Transverse colon (tissue), 4 donors: ENCODE data around the gene TANGO6.

Experiments
- CTCF ChIP-seq, 5 experiments: fragments of 200-600 bp in 3 of 5; fragments of 450-650 bp in 2 of 5; sonication (generic) in 3 of 5; IDR thresholded peaks; 1 replicate in 2 of 5; 2 replicates in 3 of 5; pipeline ENCODE4 v1.5.1; 2016 to 2017; ENCODE audit warnings: antibody characterized with exemption in 5 of 5, inconsistent platforms in 3 of 5, mild to moderate bottlenecking in 2 of 5, moderate library complexity in 1 of 5
- POLR2A ChIP-seq: fragments of 450-650 bp; IDR thresholded peaks from one replicate; pipeline ENCODE4 v1.6.1; 2016; ENCODE audit warnings: antibody characterized with exemption, mild to moderate bottlenecking, moderate library complexity
- POLR2AphosphoS5 ChIP-seq, 3 donors: sonication (generic); formaldehyde crosslinking; IDR thresholded peaks; one replicate each; pipeline ENCODE4 v1.6.1; 2016; ENCODE audit warnings: antibody characterized with exemption in 3 of 3

GRCh38 chr16:68985855-68986254 lies 142.5 kb downstream of the TANGO6 start:
- TF ChIP-seq CTCF (IDR thresholded peaks at IDR 0.05) (no peak), POLR2AphosphoS5 (IDR thresholded peaks at IDR 0.05) (no peak), POLR2A (no peak)
